ENCODE results near the gene ZNF473.

The ZNF473 gene

DNA sequence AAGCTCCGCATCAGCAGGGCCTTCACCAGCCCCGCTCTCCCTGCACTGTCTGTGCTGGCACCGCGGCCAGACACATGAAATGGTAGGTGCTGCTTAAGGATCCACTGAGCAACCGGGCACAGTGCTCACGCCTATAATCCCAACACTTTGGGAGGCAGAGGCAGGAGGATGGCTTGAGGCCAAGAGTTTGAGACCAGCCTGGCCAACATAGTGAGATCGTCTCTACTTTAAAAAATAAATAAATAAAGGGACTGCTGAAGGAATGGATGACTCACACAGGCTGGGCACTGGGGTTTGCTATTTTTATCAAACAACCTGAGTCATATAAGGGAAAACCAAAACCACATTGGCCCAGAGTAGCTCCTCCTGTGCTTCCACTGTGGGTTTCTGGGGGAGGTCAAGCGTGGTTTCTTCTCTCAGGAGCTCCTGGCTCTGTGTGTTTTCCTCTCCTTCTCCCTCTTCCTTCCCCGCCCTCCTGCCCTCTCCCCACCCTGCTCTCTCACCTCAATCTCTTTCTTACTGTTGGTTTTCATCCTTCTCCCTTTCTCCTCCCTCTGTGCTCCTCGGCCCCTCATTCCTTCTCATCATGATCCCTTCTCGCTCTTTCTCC lies 21.9 kb upstream of the ZNF473 start:
- DNase-seq (ENCODE audit: low read depth): peak; percentile 91

GRCh38 chr19:50005428-50005827 lies 20.4 kb upstream of the ZNF473 start:
- DNase-seq (ENCODE audit: low read depth): no peak

- DNase-seq (ENCODE audit: low read depth): no peak
These were observed 18.6 kb upstream of the ZNF473 start for GRCh38 chr19:50007170-50007569.

- DNase-seq (ENCODE audit: low read depth): no peak
These were observed 17.9 kb upstream of the ZNF473 start for GRCh38 chr19:50007947-50008346.

GRCh38 chr19:50008532-50008931 lies 17.3 kb upstream of the ZNF473 start:
- DNase-seq (ENCODE audit: low read depth): no peak

DNA sequence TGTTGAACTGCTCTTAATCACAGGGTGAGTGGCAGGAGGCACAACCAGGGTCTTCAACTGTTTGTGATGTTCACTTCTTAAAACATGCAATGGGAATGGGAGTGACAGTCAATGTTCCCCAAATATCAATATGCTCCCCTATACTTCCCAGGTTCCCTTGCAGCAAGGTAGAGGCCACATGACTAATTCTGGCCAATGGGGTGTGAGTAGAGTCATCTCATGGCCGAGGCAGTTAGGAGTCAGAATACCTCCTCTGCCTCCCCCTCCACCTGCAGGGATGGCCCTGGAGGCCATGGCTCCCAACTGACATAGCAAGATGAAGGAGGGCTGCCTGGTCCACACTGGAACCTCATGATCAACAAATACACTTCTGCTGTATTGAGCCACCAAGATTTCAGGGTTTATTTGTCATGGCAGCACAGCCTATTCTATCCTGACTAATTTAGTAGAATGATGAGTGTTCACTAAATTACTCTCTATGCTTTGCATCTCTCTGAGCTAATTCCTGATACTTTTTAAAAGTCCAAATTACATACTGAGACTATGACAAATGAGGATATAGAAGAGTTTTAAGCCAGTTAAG lies 9.5 kb upstream of the ZNF473 start:
- DNase-seq (ENCODE audit: low read depth): no peak

- no peak for DNase-seq (ENCODE audit: low read depth)
These were observed 5.3 kb upstream of the ZNF473 start for GRCh38 chr19:50020481-50020880.

DNA sequence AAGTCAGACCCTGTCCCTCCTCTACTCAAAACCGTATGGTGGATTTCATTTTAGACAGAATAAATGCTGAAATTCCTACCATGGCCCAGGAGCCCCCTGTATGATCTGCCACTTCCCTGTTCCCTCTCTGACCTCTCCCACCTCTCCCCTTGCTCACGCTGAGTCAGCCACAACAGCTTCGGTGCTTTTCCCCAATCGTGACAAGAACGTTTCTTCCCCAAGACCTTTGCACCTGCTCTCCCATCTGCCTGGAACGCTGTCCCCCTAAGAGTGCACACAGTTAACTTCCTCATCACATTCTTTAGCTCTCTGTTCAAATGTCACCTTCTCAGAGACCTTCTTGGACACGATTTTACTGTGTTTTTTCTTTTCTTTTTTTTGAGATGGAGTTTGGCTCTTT lies 3.0 kb upstream of the ZNF473 start:
- no peak for DNase-seq (ENCODE audit: low read depth)

DNA sequence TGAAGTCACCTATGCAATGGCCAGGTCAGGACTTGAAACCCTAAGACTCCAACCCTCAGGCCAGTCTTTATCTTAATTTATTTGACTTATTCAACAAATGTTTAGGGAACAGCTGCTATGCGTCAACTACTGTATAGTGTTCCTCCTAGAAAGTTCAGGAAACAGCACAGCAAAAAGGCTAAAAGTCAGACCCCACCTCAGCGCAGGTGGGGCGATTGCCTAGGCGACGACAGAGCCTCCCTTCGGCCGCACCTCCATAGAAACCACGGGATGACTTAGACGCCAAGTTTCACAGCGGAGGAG lies 1.1 kb upstream of the ZNF473 start:
- no peak for DNase-seq (ENCODE audit: low read depth)

GRCh38 chr19:50025022-50025793 lies 597 bp upstream of the ZNF473 start, which contains the start of gene VRK3:
Gene VRK3, minus strand, starts transcription at chr19:50025372. Its CDS starts 9,210 bp downstream, at chr19:50016162.
- DNase-seq (ENCODE audit: low read depth): peak; percentile 100

DNA sequence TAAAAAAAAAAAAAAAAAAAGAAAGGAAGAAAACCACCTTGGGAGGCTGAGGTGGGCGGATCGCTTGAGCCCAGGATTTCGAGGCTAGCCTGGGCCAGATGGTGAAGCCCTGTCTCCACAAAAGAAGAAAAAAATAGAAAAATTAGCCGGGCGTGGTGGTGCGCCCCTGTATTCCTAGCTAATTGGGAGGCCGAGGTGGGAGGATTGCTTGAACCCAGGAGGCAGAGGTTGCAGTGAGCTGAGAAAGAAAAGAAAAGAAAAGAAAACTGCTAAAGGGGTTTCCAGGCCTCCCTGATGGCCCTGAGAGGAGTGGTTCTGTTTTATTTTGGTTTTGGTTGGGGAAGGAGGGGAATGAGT lies 723 bp downstream of the ZNF473 start:
- DNase-seq (ENCODE audit: low read depth): no peak

- no peak for DNase-seq (ENCODE audit: low read depth)
These were observed 4.4 kb downstream of the ZNF473 start for GRCh38 chr19:50030225-50030624.

DNA sequence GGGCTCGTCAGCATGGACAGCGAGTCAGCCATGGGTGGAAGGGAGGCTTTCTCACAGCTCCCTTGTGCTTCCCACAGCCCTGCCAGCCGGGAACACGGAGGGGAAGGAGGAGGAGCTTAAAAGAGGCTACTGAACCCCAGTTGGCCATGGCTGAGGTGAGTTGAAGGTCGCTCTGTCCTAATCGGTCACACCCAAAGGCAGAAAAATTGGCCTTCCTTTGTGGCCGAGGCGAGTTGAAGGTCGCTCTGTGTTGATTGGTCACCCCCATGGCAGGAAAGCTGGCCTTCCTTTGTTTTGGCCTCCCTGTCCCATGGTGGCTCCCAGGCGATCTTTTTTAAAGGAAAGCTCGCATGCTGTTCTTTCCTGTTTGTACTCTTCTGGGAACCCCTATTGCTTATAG lies 5.1 kb downstream of the ZNF473 start:
- DNase-seq (ENCODE audit: low read depth): no peak

DNA sequence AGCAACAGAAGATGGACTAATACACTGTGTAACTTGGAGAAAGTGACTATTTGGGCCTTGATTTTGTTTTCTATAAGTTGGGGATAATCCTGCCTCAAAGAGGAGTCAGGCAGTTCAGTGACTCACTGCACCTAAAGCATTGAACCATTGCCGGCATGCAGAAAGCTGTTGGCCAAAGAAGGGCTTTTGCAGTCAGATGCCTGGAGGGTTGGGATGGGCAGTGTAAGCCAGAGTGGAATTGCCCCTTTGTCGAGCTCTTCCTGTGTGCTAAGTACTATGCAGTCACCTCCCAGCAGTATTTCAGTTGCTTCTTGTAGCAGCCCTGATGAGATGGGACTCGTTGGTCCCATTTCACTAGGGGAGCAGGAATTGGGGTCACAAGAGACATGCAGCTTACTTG lies 11.1 kb downstream of the ZNF473 start:
- no peak for DNase-seq (ENCODE audit: low read depth)

DNA sequence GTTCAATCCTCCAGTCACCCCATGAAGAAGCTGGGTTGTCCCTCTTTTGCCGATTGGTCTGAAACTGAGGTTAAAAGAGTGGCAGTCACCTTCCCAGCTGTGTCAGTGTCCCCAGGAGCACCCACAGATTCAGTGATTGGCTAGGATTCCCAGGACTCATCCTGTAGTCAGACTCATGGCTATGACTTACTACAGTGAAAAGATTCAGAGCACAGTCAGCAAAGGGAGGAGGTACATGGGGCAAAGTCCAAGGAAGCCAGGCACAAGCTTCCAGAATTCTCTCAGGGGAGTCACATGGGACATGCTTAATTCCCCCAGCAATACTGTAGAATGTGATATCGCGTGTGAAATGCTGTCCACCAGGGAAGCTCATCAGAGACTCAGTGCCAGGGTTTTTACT lies 14.2 kb downstream of the ZNF473 start:
- DNase-seq (ENCODE audit: low read depth): no peak

GRCh38 chr19:50040967-50041366 lies 15.2 kb downstream of the ZNF473 start:
- DNase-seq (ENCODE audit: low read depth): no peak

DNA sequence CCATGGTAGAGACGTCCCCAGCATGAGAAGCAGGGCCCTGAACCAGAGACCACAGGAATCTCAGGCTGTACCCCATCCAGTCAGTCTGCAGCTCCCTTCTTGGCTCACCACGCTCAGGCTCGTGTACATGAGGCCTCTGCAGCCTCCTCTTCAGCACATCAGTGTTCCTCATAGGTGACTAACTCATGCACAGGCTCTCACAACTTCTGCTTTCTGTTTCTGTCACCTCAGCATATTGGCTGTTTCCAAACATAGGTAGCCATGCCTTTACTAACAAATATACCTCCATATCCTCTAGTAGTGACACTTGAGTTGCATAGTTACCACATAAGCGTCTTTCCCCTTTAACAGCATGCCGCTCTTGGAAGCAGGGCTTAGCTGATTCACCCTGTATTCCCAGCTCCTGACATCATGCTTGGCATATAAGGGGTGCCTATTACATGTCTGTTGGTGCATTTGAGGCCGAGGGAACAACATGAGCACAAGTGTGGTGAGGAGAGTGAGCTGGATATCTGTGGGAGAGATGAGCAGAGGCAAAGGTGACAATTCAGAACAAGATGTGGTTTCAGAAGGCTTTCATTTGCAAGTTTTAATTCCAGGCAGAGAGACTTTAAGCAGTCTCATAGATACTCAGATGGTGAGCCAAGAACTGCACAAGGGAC lies 16.7 kb downstream of the ZNF473 start:
- DNase-seq (ENCODE audit: low read depth): no peak

- DNase-seq (ENCODE audit: low read depth): no peak
These were observed 18.2 kb downstream of the ZNF473 start for GRCh38 chr19:50043967-50044366.

DNA sequence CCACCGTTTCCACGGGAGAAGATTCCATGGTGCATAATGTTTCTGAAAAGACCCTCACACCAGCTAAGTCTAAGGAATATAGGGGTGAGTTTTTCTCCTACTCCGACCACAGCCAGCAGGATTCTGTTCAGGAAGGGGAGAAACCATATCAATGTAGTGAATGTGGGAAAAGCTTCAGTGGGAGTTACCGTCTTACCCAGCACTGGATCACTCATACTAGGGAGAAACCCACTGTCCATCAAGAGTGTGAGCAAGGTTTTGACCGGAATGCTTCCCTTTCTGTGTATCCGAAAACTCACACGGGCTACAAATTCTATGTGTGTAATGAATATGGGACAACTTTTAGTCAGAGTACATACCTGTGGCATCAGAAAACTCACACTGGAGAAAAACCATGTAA lies 19.1 kb downstream of the ZNF473 start:
- no peak for DNase-seq (ENCODE audit: low read depth)

DNA sequence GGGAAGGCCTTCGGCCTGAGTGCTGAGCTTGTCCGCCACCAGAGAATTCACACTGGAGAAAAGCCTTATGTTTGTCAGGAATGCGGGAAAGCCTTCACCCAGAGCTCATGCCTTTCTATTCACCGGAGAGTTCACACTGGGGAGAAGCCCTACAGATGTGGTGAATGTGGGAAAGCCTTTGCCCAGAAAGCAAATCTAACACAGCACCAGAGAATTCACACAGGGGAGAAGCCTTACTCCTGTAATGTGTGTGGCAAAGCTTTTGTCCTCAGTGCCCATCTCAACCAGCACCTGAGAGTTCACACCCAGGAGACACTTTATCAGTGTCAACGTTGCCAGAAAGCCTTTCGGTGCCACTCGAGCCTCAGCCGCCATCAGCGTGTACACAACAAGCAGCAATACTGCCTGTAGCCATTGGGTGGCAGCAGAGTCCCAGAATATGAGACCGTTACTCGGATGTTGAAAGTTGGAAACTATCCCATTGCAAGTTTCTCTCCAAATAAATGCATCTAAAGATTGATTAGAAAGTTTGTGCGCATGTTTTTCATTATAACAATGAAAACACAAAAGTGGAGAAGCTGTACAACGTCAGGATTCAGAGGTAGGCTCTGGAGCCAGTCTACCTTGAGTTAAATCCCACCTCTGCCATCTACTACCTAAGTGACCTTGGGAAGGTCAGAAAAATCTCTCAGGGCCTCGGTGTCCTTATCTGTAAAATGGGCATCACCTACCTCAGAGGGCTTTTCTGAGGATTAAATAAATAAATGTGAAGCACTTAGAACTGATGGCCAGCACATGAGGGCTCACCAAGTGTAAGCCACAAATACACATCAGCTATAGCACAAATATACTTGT lies 21.1 kb downstream of the ZNF473 start:
- DNase-seq (ENCODE audit: low read depth): no peak

- no peak for DNase-seq (ENCODE audit: low read depth)
These were observed 21.9 kb downstream of the ZNF473 start for GRCh38 chr19:50047671-50048070.

All from fibroblast of gingiva (primary cell).